Measurements from ENCODE around the gene CREG2.

DNA sequence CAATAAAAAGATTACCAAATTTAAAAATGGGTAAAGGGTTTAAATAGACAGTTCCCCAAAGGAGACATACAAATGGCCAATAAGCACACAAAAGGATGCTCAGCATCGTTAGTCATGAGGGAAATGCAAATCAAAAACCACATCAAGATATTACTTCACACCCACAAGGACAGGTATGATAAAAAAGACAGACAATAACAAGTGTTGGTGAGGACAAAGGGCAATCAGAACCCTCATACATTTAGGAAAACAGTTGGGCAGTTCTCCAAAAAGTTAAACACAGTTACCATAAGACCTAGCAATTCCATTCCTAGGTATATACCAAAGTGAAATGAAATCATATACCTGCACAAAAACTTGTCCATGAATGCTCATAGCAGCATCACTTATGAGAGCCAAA lies 14.5 kb downstream of the CREG2 start:
- no peak for TF ChIP-seq POLR2AphosphoS5 (IDR thresholded peaks at IDR 0.05; ENCODE audit: borderline replicate concordance, low read depth, low read length)
- no peak for TF ChIP-seq EZH2 (IDR thresholded peaks at IDR 0.05)
